Endodermal cell (in vitro differentiated cells): Measurements from ENCODE around the gene WDFY2. TPM values are rescaled to one million over a fixed set of nuclear protein-coding genes. Genes with fewer than 3 reads are reported as not detected.
A peak's percentile ranks its signal among the peaks of the same experiment; 100 is the strongest.

Source experiments
- DNase-seq: peaks from one replicate; pipeline ENCODE4 v3.0.0-alpha.2; 2017
- H3K27ac ChIP-seq: 2 replicates; pipeline ENCODE4 v1.5.1; 2013; ENCODE audit warnings: mild to moderate bottlenecking, low read depth, low read length, moderate library complexity
- H3K27me3 ChIP-seq: 2 replicates; pipeline ENCODE4 v1.6.1; 2013; ENCODE audit warnings: mild to moderate bottlenecking, low read length, moderate library complexity; ENCODE audit not compliant: insufficient read depth, control insufficient read depth, poor library complexity, severe bottlenecking
- H3K36me3 ChIP-seq: 2 replicates; pipeline ENCODE4 v1.7.0; 2013; ENCODE audit warnings: mild to moderate bottlenecking, low read length, moderate library complexity; ENCODE audit not compliant: control insufficient read depth, insufficient read depth
- H3K4me1 ChIP-seq: one replicate; pipeline ENCODE4 v1.7.0; 2013; ENCODE audit warnings: low read length; ENCODE audit not compliant: control insufficient read depth, insufficient read depth
- H3K4me3 ChIP-seq: 2 replicates; pipeline ENCODE4 v1.5.1; 2013; ENCODE audit warnings: mild to moderate bottlenecking, low read length, moderate library complexity
- H3K9ac ChIP-seq: 2 replicates; pipeline ENCODE4 v1.6.1; 2013; ENCODE audit warnings: mild to moderate bottlenecking, low read length, moderate library complexity; ENCODE audit not compliant: poor library complexity, severe bottlenecking; ENCODE audit errors: extremely low read depth
- H3K9me3 ChIP-seq: 2 replicates; pipeline ENCODE4 v1.6.1; 2013; ENCODE audit warnings: mild to moderate bottlenecking, low read length, moderate library complexity; ENCODE audit not compliant: control insufficient read depth
- H3K27ac Mint-ChIP-seq: 2 replicates; pipeline ENCODE4 v1.8.0; 2020; ENCODE audit warnings: mixed read lengths
- H3K27me3 Mint-ChIP-seq: 2 replicates; pipeline ENCODE4 v1.8.0; 2021; ENCODE audit warnings: mild to moderate bottlenecking, mixed read lengths; ENCODE audit not compliant: insufficient read depth
- H3K36me3 Mint-ChIP-seq: 2 replicates; pipeline ENCODE4 v1.8.0; 2020; ENCODE audit warnings: low read depth, mixed read lengths
- H3K4me1 Mint-ChIP-seq: 2 replicates; pipeline ENCODE4 v1.8.0; 2020; ENCODE audit warnings: mixed read lengths
- H3K4me3 Mint-ChIP-seq: 2 replicates; pipeline ENCODE4 v1.8.0; 2020; ENCODE audit warnings: mild to moderate bottlenecking, moderate library complexity, mixed read lengths
- H3K9me3 Mint-ChIP-seq: 2 replicates; pipeline ENCODE4 v1.8.0; 2020; ENCODE audit warnings: mild to moderate bottlenecking, mixed read lengths
- WGBS, 2 experiments: methylation state at CpG; one replicate each; pipeline versions ENCODE4 v1.1.5 to v1.1.7; 2013; ENCODE audit warnings: missing lambda C conversion rate in 2 of 2, mixed read lengths in 1 of 2; ENCODE audit not compliant: insufficient coverage in 1 of 2, insufficient read length in 1 of 2; 5-methylcytosine and 5-hydroxymethylcytosine counted together
- total RNA-seq, 2 donors: library from RNA; stranded (reverse); fragmentation: NEBNext Ultra II Directional in 1 of 2; extraction: Animal tissue kit (Norgen Biotek cat#: 25700) in 1 of 2; gene quantifications; 2 replicates in 1 of 2; 3 replicates in 1 of 2; pipeline ENCODE4 v1.2.1, GENCODE V29; 2021
- TF ChIP-seq, protein P1 (sequence below): fragments of 200-600 bp; sonication (generic); conservative IDR thresholded peaks from 2 replicates; pipeline ENCODE4 v1.5.0; 2021; ENCODE audit warnings: antibody characterized with exemption, mild to moderate bottlenecking

Gene WDFY2
- total RNA-seq, 2 donors from 2014 or later = 20.6 to 28.0 TPM

- H3K4me3 ChIP-seq = no peak overlapping the region
- no peak for DNase-seq
- no peaks in the 10 kb centered on the region for H3K27me3 ChIP-seq
- H3K36me3 ChIP-seq = no peaks in the 10 kb centered on the region
- no peak overlapping the region for H3K9ac ChIP-seq
- TF ChIP-seq, protein P1, sequence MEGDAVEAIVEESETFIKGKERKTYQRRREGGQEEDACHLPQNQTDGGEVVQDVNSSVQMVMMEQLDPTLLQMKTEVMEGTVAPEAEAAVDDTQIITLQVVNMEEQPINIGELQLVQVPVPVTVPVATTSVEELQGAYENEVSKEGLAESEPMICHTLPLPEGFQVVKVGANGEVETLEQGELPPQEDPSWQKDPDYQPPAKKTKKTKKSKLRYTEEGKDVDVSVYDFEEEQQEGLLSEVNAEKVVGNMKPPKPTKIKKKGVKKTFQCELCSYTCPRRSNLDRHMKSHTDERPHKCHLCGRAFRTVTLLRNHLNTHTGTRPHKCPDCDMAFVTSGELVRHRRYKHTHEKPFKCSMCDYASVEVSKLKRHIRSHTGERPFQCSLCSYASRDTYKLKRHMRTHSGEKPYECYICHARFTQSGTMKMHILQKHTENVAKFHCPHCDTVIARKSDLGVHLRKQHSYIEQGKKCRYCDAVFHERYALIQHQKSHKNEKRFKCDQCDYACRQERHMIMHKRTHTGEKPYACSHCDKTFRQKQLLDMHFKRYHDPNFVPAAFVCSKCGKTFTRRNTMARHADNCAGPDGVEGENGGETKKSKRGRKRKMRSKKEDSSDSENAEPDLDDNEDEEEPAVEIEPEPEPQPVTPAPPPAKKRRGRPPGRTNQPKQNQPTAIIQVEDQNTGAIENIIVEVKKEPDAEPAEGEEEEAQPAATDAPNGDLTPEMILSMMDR = no peak
- 71 to 89% methylated on average over 3 to 4 of the region's 4 CpGs for WGBS, 2 experiments
- H3K4me3 Mint-ChIP-seq = no peak overlapping the region
- H3K9me3 ChIP-seq = no peaks in the 10 kb centered on the region
- H3K27ac Mint-ChIP-seq = peak overlapping the region; percentile 52
- no peaks in the 10 kb centered on the region for H3K27me3 Mint-ChIP-seq
- peaks cover 6% of the 10 kb centered on the region for H3K36me3 Mint-ChIP-seq
- H3K4me1 ChIP-seq = peaks cover 22% of the 10 kb centered on the region
- H3K27ac ChIP-seq = no peak overlapping the region
- peaks cover 38% of the 10 kb centered on the region for H3K4me1 Mint-ChIP-seq
- no peaks in the 10 kb centered on the region for H3K9me3 Mint-ChIP-seq
Observed at GRCh38 chr13:51794964-51795363, 210.7 kb downstream of the WDFY2 start.

DNA sequence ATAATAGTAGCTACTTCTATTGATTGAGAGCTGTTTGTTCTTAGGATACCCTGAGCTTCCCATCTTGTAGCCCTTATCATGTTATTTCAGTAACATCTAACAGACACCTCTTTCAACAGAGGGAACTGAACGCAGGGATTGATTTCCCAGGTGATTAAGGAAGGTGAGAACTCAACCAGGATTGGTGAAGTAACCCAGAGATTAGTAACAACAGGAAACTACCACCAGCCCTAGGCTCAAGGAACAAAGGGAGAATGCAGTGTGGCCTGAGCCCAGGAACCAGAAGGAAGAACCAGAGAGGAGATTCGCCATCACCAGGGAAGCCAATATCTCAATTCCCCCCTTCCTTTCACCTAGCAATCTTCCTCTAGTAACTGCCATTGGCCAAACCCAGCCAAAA, 211.2 kb downstream of the WDFY2 start:
- Mint-ChIP-seq H3K27ac (peak overlapping the region; percentile 53), H3K4me1 (peaks cover 41% of the 10 kb centered on the region), H3K27me3 (no peaks in the 10 kb centered on the region), H3K36me3 (peaks cover 5% of the 10 kb centered on the region), H3K9me3 (no peaks in the 10 kb centered on the region), H3K4me3 (no peak overlapping the region)
- peak; percentile 60 for DNase-seq
- no peaks in the 10 kb centered on the region for H3K36me3 ChIP-seq
- H3K9me3 ChIP-seq = no peaks in the 10 kb centered on the region
- TF ChIP-seq, protein P1 = no peak
- H3K27me3 ChIP-seq = no peaks in the 10 kb centered on the region
- H3K4me3 ChIP-seq = no peak overlapping the region
- 56 to 80% methylated on average over 1 to 2 of the region's 2 CpGs for WGBS, 2 experiments
- peaks cover 22% of the 10 kb centered on the region for H3K4me1 ChIP-seq
- H3K9ac ChIP-seq = no peak overlapping the region
- no peak overlapping the region for H3K27ac ChIP-seq

DNA sequence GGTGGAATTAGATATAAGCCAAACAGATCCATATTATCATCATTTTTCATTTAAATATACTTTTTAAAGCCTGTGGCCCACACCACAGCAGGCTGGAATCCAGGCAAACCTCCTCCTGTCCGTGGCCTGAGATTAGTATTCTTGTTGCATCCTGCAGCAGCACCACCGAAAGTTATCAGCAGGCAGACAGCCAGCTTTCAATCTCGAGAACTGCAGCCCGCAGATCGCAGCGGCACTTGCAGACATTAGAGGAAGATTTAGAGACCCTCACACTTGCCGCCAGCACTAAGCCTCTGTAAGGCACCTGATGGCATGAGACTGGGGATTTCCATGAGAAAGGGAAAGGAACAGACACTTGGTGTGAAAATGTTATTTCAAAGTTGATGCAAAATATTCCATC, 212.3 kb downstream of the WDFY2 start:
- Mint-ChIP-seq H3K36me3 (peaks cover 5% of the 10 kb centered on the region), H3K27ac (no peak overlapping the region), H3K4me3 (no peak overlapping the region), H3K27me3 (no peaks in the 10 kb centered on the region), H3K4me1 (peaks cover 46% of the 10 kb centered on the region), H3K9me3 (no peaks in the 10 kb centered on the region)
- no peaks in the 10 kb centered on the region for H3K9me3 ChIP-seq
- TF ChIP-seq, protein P1 = no peak
- no peaks in the 10 kb centered on the region for H3K36me3 ChIP-seq
- H3K4me1 ChIP-seq = peaks cover 22% of the 10 kb centered on the region
- no peak for DNase-seq
- H3K27ac ChIP-seq = no peak overlapping the region
- H3K9ac ChIP-seq = no peak overlapping the region
- H3K4me3 ChIP-seq = no peak overlapping the region
- no peaks in the 10 kb centered on the region for H3K27me3 ChIP-seq
- 91 to 93% methylated on average over 7 of the region's 7 CpGs for WGBS, 2 experiments
